Astrocyte (in vitro differentiated cells and primary cell): ENCODE results near the gene FASTKD1.

Experiments
- CTCF ChIP-seq: IDR thresholded peaks from 2 replicates; pipeline ENCODE4 v1.5.1; 2011; ENCODE audit warnings: low read depth, mild to moderate bottlenecking, inconsistent platforms, low read length, moderate library complexity; ENCODE audit not compliant: insufficient read depth
- EZH2 ChIP-seq: IDR thresholded peaks from 2 replicates; pipeline ENCODE4 v1.6.1; 2012; ENCODE audit warnings: mild to moderate bottlenecking, low read length, inconsistent platforms; ENCODE audit not compliant: insufficient read depth

DNA sequence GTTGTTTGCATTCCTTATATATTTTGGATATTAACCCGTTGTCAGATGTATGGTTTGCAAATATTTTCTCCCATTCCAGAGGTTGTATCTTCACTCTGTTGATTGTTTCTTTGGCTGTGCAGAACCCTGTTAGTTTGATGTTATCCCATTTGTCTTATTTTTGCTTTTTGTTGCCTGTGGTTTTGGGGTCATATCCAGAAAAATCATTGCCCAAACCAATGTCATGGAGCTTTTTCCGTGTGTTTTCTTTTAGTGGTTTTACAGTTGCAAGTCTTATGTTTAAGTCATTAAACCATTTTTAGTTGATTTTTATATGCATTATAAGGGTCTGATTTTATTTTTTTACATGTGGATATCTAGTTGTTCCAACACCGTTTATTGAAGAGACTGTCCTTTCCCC lies 46.3 kb upstream of the FASTKD1 start:
- no peak for TF ChIP-seq CTCF
- no peak for TF ChIP-seq EZH2
